Thymus (tissue), 11 donors: ENCODE data around the gene HNF4A. TPM values are rescaled to one million over a fixed set of nuclear protein-coding genes. Genes with fewer than 3 reads are reported as not detected.

Experiments used
- DNase-seq, 9 donors: peaks; one replicate each; pipeline ENCODE4 v3.0.0-alpha.2; 2013; ENCODE audit warnings: low spot score in 9 of 9, low read depth in 6 of 9, missing footprints in 1 of 9
- H3K27ac ChIP-seq, 2 donors: one replicate each; pipeline ENCODE4 v1.5.1; 2013; ENCODE audit warnings: control low read depth in 1 of 2, low read depth in 1 of 2, low read length in 1 of 2, mild to moderate bottlenecking in 1 of 2, moderate library complexity in 1 of 2
- H3K27me3 ChIP-seq, 2 donors: one replicate each; pipeline ENCODE4 v1.5.1; 2013; ENCODE audit warnings: low read length in 1 of 2; ENCODE audit not compliant: control insufficient read depth in 2 of 2, insufficient read depth in 1 of 2
- H3K36me3 ChIP-seq, 2 donors: one replicate each; pipeline ENCODE4 v1.5.1; 2013; ENCODE audit warnings: low read length in 1 of 2, mild to moderate bottlenecking in 1 of 2, moderate library complexity in 1 of 2; ENCODE audit not compliant: control insufficient read depth in 2 of 2, insufficient read depth in 2 of 2
- H3K4me1 ChIP-seq, 2 donors: one replicate each; pipeline ENCODE4 v1.5.1; 2013; ENCODE audit warnings: low read length in 2 of 2; ENCODE audit not compliant: control insufficient read depth in 2 of 2, insufficient read depth in 2 of 2
- H3K4me3 ChIP-seq, 2 donors: one replicate each; pipeline ENCODE4 v1.5.1; 2013; ENCODE audit warnings: low read length in 2 of 2, control low read depth in 1 of 2, mild to moderate bottlenecking in 1 of 2
- H3K9me3 ChIP-seq, 2 donors: one replicate each; pipeline ENCODE4 v1.5.1; 2013; ENCODE audit warnings: low read length in 1 of 2, mild to moderate bottlenecking in 1 of 2; ENCODE audit not compliant: control insufficient read depth in 2 of 2, insufficient read depth in 1 of 2
- WGBS: extraction: QIAGEN DNeasy Blood & Tissue Kit; methylation state at CpG from one replicate; pipeline ENCODE4 v1.1.7; 2013; 5-methylcytosine and 5-hydroxymethylcytosine counted together
- polyA plus RNA-seq: library from polyadenylated mRNA; stranded (reverse); fragments of 200-250 nt; gene quantifications from one replicate; pipeline ENCODE4 v1.2.3, GENCODE V29; 2013
- total RNA-seq: library from RNA; stranded (reverse); fragments of 120-200 nt; gene quantifications from one replicate; pipeline ENCODE4 v1.2.4, GENCODE V29; 2013
- donor health status: healthy.

Gene HNF4A
- total and polyA plus RNA-seq, 2 donors, result 0.05 to 0.16 TPM

GRCh38 chr20:44430270-44431065 is 75.0 kb downstream of the HNF4A start:
- H3K27me3 ChIP-seq, result peaks cover 0 to 4% of the 10 kb centered on the region in 2 donors
- DNase-seq, result no peak
- no peak overlapping the region for H3K27ac ChIP-seq
- H3K36me3 ChIP-seq, result no peaks in the 10 kb centered on the region
- H3K9me3 ChIP-seq, result no peaks in the 10 kb centered on the region
- H3K4me1 ChIP-seq, result no peaks in the 10 kb centered on the region
- 94% methylated on average over 7 of the region's 7 CpGs for WGBS
- no peak overlapping the region for H3K4me3 ChIP-seq

GRCh38 chr20:44431118-44431501 is 75.6 kb downstream of the HNF4A start:
- H3K36me3 ChIP-seq, result no peaks in the 10 kb centered on the region
- H3K27me3 ChIP-seq, result peaks cover 0 to 4% of the 10 kb centered on the region in 2 donors
- no peak for DNase-seq
- WGBS, result 84% methylated on average over 4 of the region's 4 CpGs
- no peak overlapping the region for H3K4me3 ChIP-seq
- no peaks in the 10 kb centered on the region for H3K4me1 ChIP-seq
- no peak overlapping the region for H3K27ac ChIP-seq
- H3K9me3 ChIP-seq, result no peaks in the 10 kb centered on the region

- Histone ChIP-seq H3K27ac (no peak overlapping the region), H3K27me3 (peaks cover 0 to 4% of the 10 kb centered on the region in 2 donors), H3K4me3 (no peak overlapping the region), H3K36me3 (no peaks in the 10 kb centered on the region), H3K9me3 (no peaks in the 10 kb centered on the region), H3K4me1 (no peaks in the 10 kb centered on the region)
- 73% methylated on average over 11 of the region's 11 CpGs for WGBS
- DNase-seq, result no peak
Observed at GRCh38 chr20:44431502-44432234, 76.2 kb downstream of the HNF4A start.

- no peaks in the 10 kb centered on the region for H3K4me1 ChIP-seq
- H3K9me3 ChIP-seq, result no peaks in the 10 kb centered on the region
- no peak for DNase-seq
- H3K27ac ChIP-seq, result no peak overlapping the region
- WGBS, result 84% methylated on average over 8 of the region's 8 CpGs
- H3K27me3 ChIP-seq, result peaks cover 0 to 4% of the 10 kb centered on the region in 2 donors
- H3K4me3 ChIP-seq, result no peak overlapping the region
- no peaks in the 10 kb centered on the region for H3K36me3 ChIP-seq
Observed at GRCh38 chr20:44432618-44433577, 77.4 kb downstream of the HNF4A start.

- WGBS, result 91% methylated on average over 24 of the region's 24 CpGs
- Histone ChIP-seq H3K4me3 (no peak overlapping the region), H3K9me3 (no peaks in the 10 kb centered on the region), H3K4me1 (no peaks in the 10 kb centered on the region), H3K36me3 (no peaks in the 10 kb centered on the region), H3K27ac (no peak overlapping the region), H3K27me3 (peaks cover 0 to 4% of the 10 kb centered on the region in 2 donors)
- DNase-seq, result no peak
Observed at GRCh38 chr20:44433751-44434538, 78.4 kb downstream of the HNF4A start.

- Histone ChIP-seq H3K27ac (no peak overlapping the region), H3K4me3 (no peak overlapping the region), H3K9me3 (no peaks in the 10 kb centered on the region), H3K27me3 (peaks cover 0 to 4% of the 10 kb centered on the region in 2 donors), H3K4me1 (no peaks in the 10 kb centered on the region), H3K36me3 (no peaks in the 10 kb centered on the region)
- 64% methylated on average over 12 of the region's 12 CpGs for WGBS
- no peak for DNase-seq
Observed at GRCh38 chr20:44435630-44436335, 80.3 kb downstream of the HNF4A start.

- Histone ChIP-seq H3K4me3 (no peak overlapping the region), H3K27me3 (peaks cover 0 to 4% of the 10 kb centered on the region in 2 donors), H3K4me1 (no peaks in the 10 kb centered on the region), H3K9me3 (no peaks in the 10 kb centered on the region), H3K27ac (no peak overlapping the region), H3K36me3 (no peaks in the 10 kb centered on the region)
- DNase-seq, result no peak
- 81% methylated on average over 12 of the region's 12 CpGs for WGBS
Observed at GRCh38 chr20:44436393-44436792, 80.9 kb downstream of the HNF4A start.

- Histone ChIP-seq H3K27ac (no peak overlapping the region), H3K4me1 (no peaks in the 10 kb centered on the region), H3K9me3 (no peaks in the 10 kb centered on the region), H3K27me3 (no peaks in the 10 kb centered on the region), H3K4me3 (no peak overlapping the region), H3K36me3 (no peaks in the 10 kb centered on the region)
- WGBS, result 96% methylated on average over 5 of the region's 5 CpGs
- DNase-seq, result no peak
Observed at GRCh38 chr20:44437497-44437896, 82.0 kb downstream of the HNF4A start.
